LNCaP clone FGC (cell line): Measurements from ENCODE around the gene SLAMF1.

Experiments used
- DNase-seq: peaks from one replicate; pipeline ENCODE4 v3.0.0-alpha.2; 2011; ENCODE audit warnings: low read depth
- H3K4me3 ChIP-seq: 2 replicates; pipeline ENCODE4 v1.5.1; 2011; ENCODE audit warnings: mild to moderate bottlenecking, low read depth, low read length, control low read depth
- CTCF ChIP-seq: IDR thresholded peaks from 2 replicates; pipeline ENCODE4 v1.5.1; 2012; ENCODE audit warnings: mild to moderate bottlenecking; ENCODE audit not compliant: control insufficient read depth, insufficient read depth; ENCODE audit errors: extremely low read depth

The SLAMF1 gene

GRCh38 chr1:160615660-160616059 lies 31.2 kb downstream of the SLAMF1 start:
- H3K4me3 ChIP-seq, result no peak overlapping the region
- no peak for DNase-seq
- no peak for TF ChIP-seq CTCF

- no peak overlapping the region for H3K4me3 ChIP-seq
- DNase-seq, result no peak
- no peak for TF ChIP-seq CTCF
These were observed 32.4 kb downstream of the SLAMF1 start for GRCh38 chr1:160614410-160614809.

GRCh38 chr1:160612613-160613218 lies 34.1 kb downstream of the SLAMF1 start:
- TF ChIP-seq CTCF, result no peak
- no peak for DNase-seq
- H3K4me3 ChIP-seq, result no peak overlapping the region

GRCh38 chr1:160610569-160611242 lies 36.1 kb downstream of the SLAMF1 start:
- no peak for TF ChIP-seq CTCF
- DNase-seq, result no peak
- no peak overlapping the region for H3K4me3 ChIP-seq

- H3K4me3 ChIP-seq, result no peak overlapping the region
- TF ChIP-seq CTCF, result no peak
- DNase-seq, result no peak
These were observed 37.9 kb downstream of the SLAMF1 start for GRCh38 chr1:160608941-160609340.

- TF ChIP-seq CTCF, result no peak
- no peak for DNase-seq
- H3K4me3 ChIP-seq, result no peak overlapping the region
These were observed 38.3 kb downstream of the SLAMF1 start for GRCh38 chr1:160608514-160608913.

- TF ChIP-seq CTCF, result no peak
- DNase-seq, result no peak
- H3K4me3 ChIP-seq, result no peak overlapping the region
These were observed 38.8 kb downstream of the SLAMF1 start for GRCh38 chr1:160608057-160608456.
